ENCODE data around the gene SMTNL1.

SMTNL1 gene

DNA sequence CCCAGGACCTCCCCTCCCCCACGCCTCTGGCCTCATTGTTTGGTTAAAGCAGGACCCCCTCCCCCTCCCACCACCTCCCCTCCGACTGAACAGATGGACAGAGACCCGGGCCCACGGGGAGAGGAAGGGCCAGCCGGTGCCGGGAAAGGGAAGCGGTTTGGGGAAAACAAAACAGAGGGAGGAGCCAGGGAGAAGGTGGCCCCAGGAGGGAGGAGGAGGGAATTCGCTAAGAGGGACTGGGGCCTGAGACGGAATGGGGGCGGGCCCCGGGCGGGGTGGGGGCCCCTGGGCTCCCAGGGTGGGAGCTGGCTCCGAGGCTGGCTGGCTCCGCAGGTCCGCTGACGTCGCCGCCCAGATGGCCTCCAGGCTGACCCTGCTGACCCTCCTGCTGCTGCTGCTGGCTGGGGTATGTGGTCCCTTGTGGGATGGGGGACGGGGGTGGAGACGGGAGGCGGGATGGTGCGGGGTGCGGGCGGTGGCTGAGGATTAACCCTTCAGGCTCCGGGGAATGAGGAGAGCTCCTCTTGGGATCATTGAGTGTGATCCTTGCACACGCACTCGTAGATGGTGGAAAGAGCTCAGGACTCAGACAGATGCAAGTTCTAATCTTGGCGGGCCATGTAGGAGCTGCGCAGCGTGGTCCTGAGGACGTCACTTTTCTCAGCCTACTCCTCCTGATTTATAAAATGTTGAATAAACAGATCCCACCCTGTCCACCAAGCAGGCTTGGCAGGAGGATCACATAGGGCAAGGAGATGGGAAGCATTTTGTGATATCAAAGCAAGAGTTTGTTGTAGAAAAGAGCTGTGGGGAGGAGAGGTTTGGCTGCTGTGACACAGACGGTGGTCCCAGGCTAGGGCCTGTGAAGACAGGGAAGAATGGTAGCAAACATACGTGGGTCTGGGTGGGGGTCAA, 60.8 kb downstream of the SMTNL1 start:
- no peak for DNase-seq

DNA sequence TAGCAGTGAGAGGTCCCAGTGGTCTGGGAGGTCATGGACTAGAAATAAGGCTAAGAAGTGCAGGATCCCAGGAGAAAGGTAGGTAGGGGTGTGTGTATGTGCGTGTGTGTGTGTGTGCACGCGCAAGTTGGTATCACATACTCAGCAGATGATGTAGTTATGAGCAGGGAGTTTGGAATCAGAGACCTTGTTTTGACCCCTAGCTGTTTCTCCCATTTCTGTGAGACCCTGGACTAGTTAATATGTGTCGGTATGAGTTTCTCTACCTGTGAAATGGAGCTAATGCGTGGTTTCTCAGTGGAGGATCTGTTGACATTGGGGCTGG, 61.4 kb downstream of the SMTNL1 start:
- DNase-seq = no peak

- DNase-seq = no peak
Observed at GRCh38 chr11:57599381-57599780, 62.0 kb downstream of the SMTNL1 start.
